HG02759 (cell line): ENCODE data around the gene CCDC127.
"Not testable (repeated sequence)": the region's sequence is repeated elsewhere in the genome, so short reads cannot be mapped to it uniquely, and the experiment has no call there.

Experiments
- ATAC-seq: cut with Tn5 transposase; IDR thresholded peaks from one replicate; pipeline ENCODE4 v1.9.1; 2021; ENCODE audit warnings: mild to moderate bottlenecking, moderate library complexity; ENCODE audit not compliant: unreplicated experiment

The CCDC127 gene

GRCh38 chr5:174876-175465 is 43.0 kb downstream of the CCDC127 start:
- ATAC-seq = no peak

- ATAC-seq = no peak
These were observed 43.7 kb downstream of the CCDC127 start for GRCh38 chr5:174291-174600.

GRCh38 chr5:173392-174290 is 44.3 kb downstream of the CCDC127 start:
- ATAC-seq = no peak

GRCh38 chr5:172841-173251 is 45.1 kb downstream of the CCDC127 start:
- no peak for ATAC-seq

GRCh38 chr5:172421-172820 is 45.5 kb downstream of the CCDC127 start:
- no peak for ATAC-seq

GRCh38 chr5:171801-172331 is 46.1 kb downstream of the CCDC127 start:
- no peak for ATAC-seq

GRCh38 chr5:170971-171800 is 46.8 kb downstream of the CCDC127 start:
- no peak for ATAC-seq

GRCh38 chr5:169728-170094 is 48.2 kb downstream of the CCDC127 start:
- no peak for ATAC-seq

- no peak for ATAC-seq
These were observed 48.8 kb downstream of the CCDC127 start for GRCh38 chr5:169071-169727.

GRCh38 chr5:167982-168660 is 49.8 kb downstream of the CCDC127 start:
- ATAC-seq = no peak

GRCh38 chr5:167511-167910 is 50.4 kb downstream of the CCDC127 start:
- ATAC-seq = no peak

- no peak for ATAC-seq
These were observed 51.2 kb downstream of the CCDC127 start for GRCh38 chr5:166441-167372.

- ATAC-seq = not testable (repeated sequence)
These were observed 53.2 kb downstream of the CCDC127 start for GRCh38 chr5:164783-165182.

- no peak for ATAC-seq
These were observed 53.7 kb downstream of the CCDC127 start for GRCh38 chr5:164244-164643.

GRCh38 chr5:163841-164240 is 54.1 kb downstream of the CCDC127 start:
- ATAC-seq = no peak

- no peak for ATAC-seq
These were observed 54.7 kb downstream of the CCDC127 start for GRCh38 chr5:163338-163620.

GRCh38 chr5:162565-163337 is 55.2 kb downstream of the CCDC127 start:
- no peak for ATAC-seq

GRCh38 chr5:162190-162564 is 55.8 kb downstream of the CCDC127 start:
- no peak for ATAC-seq

GRCh38 chr5:161803-162110 is 56.2 kb downstream of the CCDC127 start:
- no peak for ATAC-seq
